Measurements from ENCODE around the gene SRGAP3. TPM values are rescaled to one million over a fixed set of nuclear protein-coding genes. Genes with fewer than 3 reads are reported as not detected.

Gene SRGAP3
- total RNA-seq, 4 donors from 2014 or later = 2.0 to 6.9 (median 4.8) TPM

DNA sequence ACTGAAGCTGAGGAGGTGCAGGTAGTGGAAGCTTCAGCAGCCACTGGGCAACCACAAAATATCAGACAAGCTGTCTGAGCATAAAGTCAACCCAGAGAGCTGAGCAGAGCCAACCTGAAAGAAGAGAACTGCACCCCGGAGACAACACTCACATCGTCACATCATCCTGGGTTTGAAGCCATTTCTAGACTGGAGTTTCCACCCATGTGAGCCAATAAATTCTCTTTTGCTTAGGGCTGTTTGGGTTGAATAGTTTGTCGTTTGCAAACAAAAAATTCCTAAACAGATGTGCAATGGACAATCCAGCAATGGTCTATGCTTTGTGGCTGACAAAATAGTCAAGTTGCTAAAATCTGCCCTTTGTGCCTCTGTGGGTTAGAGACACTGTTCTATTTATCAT, 270.9 kb downstream of the SRGAP3 start:
- WGBS, 2 donors (ENCODE audit: low coverage in 1 of 2) = 39 to 63% methylated on average over 3 of the region's 3 CpGs
- no peak overlapping the region for H3K27ac ChIP-seq
- TF ChIP-seq POLR2A (IDR thresholded peaks at IDR 0.05) (no peak), POLR2AphosphoS5 (IDR thresholded peaks at IDR 0.05) (no peak), CTCF (IDR thresholded peaks at IDR 0.05) (no peak), EP300 (IDR thresholded peaks at IDR 0.05) (no peak)

DNA sequence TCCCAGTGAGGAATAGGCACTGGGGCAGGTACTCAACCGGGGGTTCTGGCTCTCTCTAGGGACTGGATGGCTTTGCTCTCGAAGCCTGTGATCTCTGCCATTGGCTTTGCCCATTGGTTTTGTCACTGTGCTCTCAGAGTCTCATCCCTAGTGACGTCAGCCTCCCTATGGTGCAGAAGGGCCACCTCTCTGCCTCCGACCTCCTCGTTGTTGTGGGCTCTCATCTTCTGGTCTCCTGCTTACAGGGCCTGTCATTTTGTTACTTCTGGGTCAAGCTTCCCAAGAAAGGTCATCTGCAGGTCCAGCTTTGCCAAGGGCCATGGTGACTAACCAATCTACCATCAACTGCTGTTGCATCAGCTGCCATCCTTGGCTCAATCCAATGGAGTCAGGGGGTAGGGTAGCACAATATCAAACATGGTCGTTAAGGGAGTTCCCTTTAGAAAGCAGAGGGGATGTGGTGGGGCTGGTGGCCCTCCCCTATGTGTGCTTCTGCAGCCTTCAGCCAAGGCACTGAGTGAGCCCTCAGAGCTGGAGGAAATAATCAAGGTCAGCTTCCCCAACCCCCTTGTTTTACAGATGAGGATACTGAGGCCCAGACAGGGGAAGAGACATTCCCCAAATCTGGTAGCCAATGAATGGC, 272.8 kb downstream of the SRGAP3 start:
- no peaks in the 10 kb centered on the region for H3K36me3 ChIP-seq
- ATAC-seq = no peak
- H3K27me3 ChIP-seq = peaks cover 55% of the 10 kb centered on the region
- no peak overlapping the region for H3K27ac ChIP-seq
- TF ChIP-seq POLR2A (IDR thresholded peaks at IDR 0.05) (no peak), POLR2AphosphoS5 (IDR thresholded peaks at IDR 0.05) (no peak), EP300 (IDR thresholded peaks at IDR 0.05) (no peak), CTCF (IDR thresholded peaks at IDR 0.05) (no peak)
- no peaks in the 10 kb centered on the region for H3K4me1 ChIP-seq
- WGBS, 2 donors (ENCODE audit: low coverage in 1 of 2) = 67 to 81% methylated on average over 1 to 4 of the region's 6 CpGs
- peaks cover 0 to 13% (median 0%) of the 10 kb centered on the region in 3 donors for H3K9me3 ChIP-seq
- H3K4me3 ChIP-seq = no peak overlapping the region

More for the DNA sequence above, 270.9 kb downstream of the SRGAP3 start:
- H3K27me3 ChIP-seq = peaks cover 55% of the 10 kb centered on the region
- no peaks in the 10 kb centered on the region for H3K36me3 ChIP-seq
- H3K4me3 ChIP-seq = no peak overlapping the region
- peaks cover 0 to 13% (median 0%) of the 10 kb centered on the region in 3 donors for H3K9me3 ChIP-seq
- ATAC-seq = no peak
- no peaks in the 10 kb centered on the region for H3K4me1 ChIP-seq

DNA sequence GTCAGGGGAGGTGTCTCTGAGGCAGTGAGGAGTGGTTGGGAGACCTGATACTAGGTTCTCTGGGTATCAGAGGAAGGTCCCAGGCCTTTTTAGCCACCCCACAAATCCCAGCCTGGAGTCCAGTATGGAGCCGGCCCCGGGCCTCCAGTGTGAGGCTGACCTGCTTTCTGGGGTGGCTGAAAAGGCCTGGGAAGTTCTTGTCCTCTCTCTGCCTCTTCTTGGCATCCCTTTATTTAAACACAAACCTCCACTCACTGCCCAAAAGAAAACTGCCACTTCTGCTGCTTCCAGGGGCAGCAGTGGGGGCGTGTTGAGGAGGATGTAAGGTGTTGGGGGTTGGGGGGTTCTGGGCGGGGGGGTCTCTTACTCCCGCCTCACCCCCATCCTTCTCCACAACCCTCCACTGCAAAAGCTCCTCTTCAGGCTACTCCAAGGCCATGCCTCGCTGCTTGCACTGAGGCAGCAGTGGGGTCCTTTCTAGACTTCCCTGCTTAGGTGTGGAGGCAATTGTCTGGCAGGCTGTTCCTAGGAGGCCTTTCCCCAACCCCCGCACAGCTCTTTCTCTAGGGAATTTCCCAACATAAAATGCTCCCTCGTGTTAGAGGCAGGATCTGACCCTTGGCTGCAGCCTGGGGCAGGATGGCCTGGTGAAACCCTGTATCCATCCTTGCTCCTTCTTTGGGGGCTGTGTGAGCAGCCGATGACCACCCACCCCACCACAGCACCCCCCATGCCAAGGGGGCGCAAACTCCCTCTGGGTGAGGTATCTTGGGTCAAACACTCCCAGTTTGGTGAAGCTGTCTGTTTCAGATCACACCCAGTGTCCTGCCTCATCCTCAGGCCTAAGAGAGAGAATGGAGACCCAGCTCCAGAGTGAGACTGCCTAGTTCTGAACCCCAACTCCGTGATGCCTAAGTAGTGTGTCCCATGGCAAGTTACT, 274.1 kb downstream of the SRGAP3 start:
- TF ChIP-seq POLR2AphosphoS5 (IDR thresholded peaks at IDR 0.05) = no peak
- no peak for TF ChIP-seq EP300 (IDR thresholded peaks at IDR 0.05)
- no peak for TF ChIP-seq CTCF (IDR thresholded peaks at IDR 0.05)
- TF ChIP-seq POLR2A (IDR thresholded peaks at IDR 0.05) = no peak
- WGBS, 2 donors (ENCODE audit: low coverage in 1 of 2) = 37 to 75% methylated on average over 2 to 5 of the region's 11 CpGs
- Histone ChIP-seq H3K27me3 (peaks cover 50% of the 10 kb centered on the region), H3K4me1 (no peaks in the 10 kb centered on the region), H3K36me3 (no peaks in the 10 kb centered on the region), H3K4me3 (no peak overlapping the region), H3K27ac (no peak overlapping the region), H3K9me3 (peaks cover 0 to 13% (median 0%) of the 10 kb centered on the region in 3 donors)
- no peak for ATAC-seq

DNA sequence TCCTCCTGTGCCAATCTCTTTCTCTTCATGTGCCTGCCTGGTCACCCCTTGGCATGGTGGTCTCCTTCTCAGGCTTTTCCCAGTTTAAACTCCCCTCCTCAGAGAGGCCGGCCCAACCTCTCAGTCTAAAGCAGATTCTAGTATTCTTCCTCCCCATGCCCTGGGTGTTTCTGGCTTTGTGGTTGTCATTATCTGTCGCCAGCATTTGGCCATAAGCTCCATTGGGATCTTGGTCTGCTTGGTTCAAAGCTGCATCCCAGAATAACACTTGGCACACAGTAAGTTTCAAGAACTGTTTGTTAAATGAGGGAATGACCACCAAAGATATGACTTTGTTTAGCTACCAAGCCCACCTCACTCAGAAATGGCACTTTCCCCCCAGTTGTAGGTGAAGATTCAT, 275.0 kb downstream of the SRGAP3 start:
- Histone ChIP-seq H3K27me3 (peaks cover 50% of the 10 kb centered on the region), H3K36me3 (no peaks in the 10 kb centered on the region), H3K9me3 (peaks cover 0 to 10% (median 0%) of the 10 kb centered on the region in 3 donors), H3K27ac (no peak overlapping the region), H3K4me1 (no peaks in the 10 kb centered on the region), H3K4me3 (no peak overlapping the region)
- no peak for ATAC-seq
- WGBS, 2 donors (ENCODE audit: low coverage in 1 of 2) = no CpG with 5 or more reads among the region's 2 CpGs
- TF ChIP-seq EP300 (IDR thresholded peaks at IDR 0.05) (no peak), POLR2A (IDR thresholded peaks at IDR 0.05) (no peak), POLR2AphosphoS5 (IDR thresholded peaks at IDR 0.05) (no peak), CTCF (IDR thresholded peaks at IDR 0.05) (no peak)

Data from gastroesophageal sphincter (tissue), 4 donors.